Stimulated activated naive CD8-positive, alpha-beta T cell treated with anti-CD3 and anti-CD28 coated beads, Interleukin-15, Interleukin-2, amounts not matched to agents 100 ng/mL and 50 ng/mL, for 24 hours (primary cell): ENCODE results near the gene STUM.

Experiments used
- H3K27ac Mint-ChIP-seq: one replicate; pipeline ENCODE4 v1.8.0; 2021; ENCODE audit warnings: mild to moderate bottlenecking, mixed read lengths
- H3K27me3 Mint-ChIP-seq: one replicate; pipeline ENCODE4 v1.8.0; 2021; ENCODE audit warnings: mixed read lengths
- H3K36me3 Mint-ChIP-seq: one replicate; pipeline ENCODE4 v1.8.0; 2021; ENCODE audit warnings: low read depth, mixed read lengths
- H3K4me1 Mint-ChIP-seq: one replicate; pipeline ENCODE4 v1.8.0; 2021; ENCODE audit warnings: low read depth, mixed read lengths
- H3K4me3 Mint-ChIP-seq: one replicate; pipeline ENCODE4 v1.8.0; 2021; ENCODE audit warnings: mild to moderate bottlenecking, mixed read lengths
- H3K9me3 Mint-ChIP-seq: one replicate; pipeline ENCODE4 v1.8.0; 2021; ENCODE audit warnings: mixed read lengths

Gene STUM

GRCh38 chr1:226547754-226548191 is 791 bp upstream of the STUM start:
- Mint-ChIP-seq H3K4me3 (peak overlapping the region; percentile 23), H3K9me3 (no peaks in the 10 kb centered on the region)

GRCh38 chr1:226549094-226549936 is 751 bp downstream of the STUM start:
- peaks cover 16% of the 10 kb centered on the region for H3K4me1 Mint-ChIP-seq
- no peak overlapping the region for H3K27ac Mint-ChIP-seq
- H3K9me3 Mint-ChIP-seq, result no peaks in the 10 kb centered on the region
- H3K27me3 Mint-ChIP-seq, result peaks cover 57% of the 10 kb centered on the region
- H3K4me3 Mint-ChIP-seq, result peak overlapping the region; percentile 68
- no peaks in the 10 kb centered on the region for H3K36me3 Mint-ChIP-seq

More at GRCh38 chr1:226547754-226548191, 791 bp upstream of the STUM start:
- peaks cover 16% of the 10 kb centered on the region for H3K4me1 Mint-ChIP-seq
- no peak overlapping the region for H3K27ac Mint-ChIP-seq
- H3K27me3 Mint-ChIP-seq, result peaks cover 44% of the 10 kb centered on the region
- H3K36me3 Mint-ChIP-seq, result no peaks in the 10 kb centered on the region

- H3K27me3 Mint-ChIP-seq, result peaks cover 63% of the 10 kb centered on the region
- H3K4me3 Mint-ChIP-seq, result peak overlapping the region; percentile 68
- peaks cover 16% of the 10 kb centered on the region for H3K4me1 Mint-ChIP-seq
- H3K27ac Mint-ChIP-seq, result no peak overlapping the region
- H3K36me3 Mint-ChIP-seq, result no peaks in the 10 kb centered on the region
- no peaks in the 10 kb centered on the region for H3K9me3 Mint-ChIP-seq
These were observed 1.5 kb downstream of the STUM start for GRCh38 chr1:226549937-226550671.

DNA sequence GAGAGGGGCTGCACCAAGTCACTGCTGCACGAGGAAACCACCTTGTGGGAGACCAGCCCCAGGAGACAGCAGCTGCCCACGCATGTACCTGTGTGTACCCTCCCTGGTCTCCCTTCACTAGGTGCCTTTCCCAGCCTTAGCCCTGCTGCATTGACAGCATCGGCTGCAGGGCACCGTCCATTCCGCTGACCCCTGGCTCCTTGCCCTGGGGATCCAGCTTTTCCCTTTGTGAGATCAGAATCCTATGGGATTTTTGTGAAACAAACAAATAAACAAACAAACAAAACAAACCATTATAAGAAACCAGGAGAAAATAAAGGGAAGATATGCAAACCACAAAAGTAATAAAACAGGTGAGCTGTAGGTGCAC is 2.1 kb downstream of the STUM start:
- Mint-ChIP-seq H3K27ac (no peak overlapping the region), H3K36me3 (no peaks in the 10 kb centered on the region), H3K27me3 (peaks cover 67% of the 10 kb centered on the region), H3K9me3 (no peaks in the 10 kb centered on the region), H3K4me1 (peaks cover 16% of the 10 kb centered on the region), H3K4me3 (no peak overlapping the region)

DNA sequence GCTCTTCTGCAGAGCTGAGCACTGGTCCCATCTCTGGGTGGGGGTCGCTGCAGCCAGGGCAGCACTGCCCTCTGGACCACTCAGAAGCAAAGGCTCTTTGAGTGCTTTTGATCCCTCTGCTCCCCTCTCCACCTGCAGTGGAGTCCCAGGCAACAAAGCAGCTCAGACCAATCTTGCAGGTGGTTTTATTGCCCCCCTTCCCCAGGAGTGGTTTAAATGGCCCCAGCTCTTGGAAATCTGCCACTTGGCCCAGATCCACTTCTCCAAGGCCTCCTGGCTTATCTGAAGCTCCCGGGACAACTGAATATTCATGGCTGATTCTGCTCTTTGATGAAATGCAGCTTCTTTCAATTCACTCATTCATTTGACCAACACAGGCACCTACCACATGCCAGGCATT is 2.7 kb downstream of the STUM start:
- H3K36me3 Mint-ChIP-seq, result no peaks in the 10 kb centered on the region
- H3K4me1 Mint-ChIP-seq, result peaks cover 16% of the 10 kb centered on the region
- no peak overlapping the region for H3K27ac Mint-ChIP-seq
- no peaks in the 10 kb centered on the region for H3K9me3 Mint-ChIP-seq
- H3K4me3 Mint-ChIP-seq, result no peak overlapping the region
- H3K27me3 Mint-ChIP-seq, result peaks cover 65% of the 10 kb centered on the region

DNA sequence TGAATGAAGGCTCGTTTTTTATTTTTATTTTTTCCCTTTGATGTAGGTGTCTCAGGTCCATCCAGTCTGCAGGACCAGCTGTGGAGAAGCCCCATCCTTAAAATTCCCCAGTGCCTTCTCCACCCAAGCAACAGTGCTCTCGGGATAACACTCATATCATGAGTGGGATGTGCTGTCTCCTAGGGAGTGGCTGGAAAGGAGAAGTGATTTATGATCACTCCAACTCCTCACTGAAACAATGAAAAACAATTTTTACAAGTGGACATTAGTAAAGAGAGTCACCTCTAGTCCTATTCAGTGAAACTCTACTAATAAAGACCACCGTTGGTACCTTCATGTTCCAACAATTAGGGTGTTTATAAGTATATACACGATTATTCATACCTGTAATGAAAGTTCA is 3.5 kb downstream of the STUM start:
- peaks cover 16% of the 10 kb centered on the region for H3K4me1 Mint-ChIP-seq
- H3K36me3 Mint-ChIP-seq, result no peaks in the 10 kb centered on the region
- H3K27me3 Mint-ChIP-seq, result peaks cover 63% of the 10 kb centered on the region
- no peak overlapping the region for H3K27ac Mint-ChIP-seq
- no peaks in the 10 kb centered on the region for H3K9me3 Mint-ChIP-seq
- no peak overlapping the region for H3K4me3 Mint-ChIP-seq

- peaks cover 16% of the 10 kb centered on the region for H3K4me1 Mint-ChIP-seq
- no peak overlapping the region for H3K27ac Mint-ChIP-seq
- H3K36me3 Mint-ChIP-seq, result no peaks in the 10 kb centered on the region
- peaks cover 61% of the 10 kb centered on the region for H3K27me3 Mint-ChIP-seq
- H3K9me3 Mint-ChIP-seq, result no peaks in the 10 kb centered on the region
- H3K4me3 Mint-ChIP-seq, result no peak overlapping the region
These were observed 4.8 kb downstream of the STUM start for GRCh38 chr1:226553266-226553923.

DNA sequence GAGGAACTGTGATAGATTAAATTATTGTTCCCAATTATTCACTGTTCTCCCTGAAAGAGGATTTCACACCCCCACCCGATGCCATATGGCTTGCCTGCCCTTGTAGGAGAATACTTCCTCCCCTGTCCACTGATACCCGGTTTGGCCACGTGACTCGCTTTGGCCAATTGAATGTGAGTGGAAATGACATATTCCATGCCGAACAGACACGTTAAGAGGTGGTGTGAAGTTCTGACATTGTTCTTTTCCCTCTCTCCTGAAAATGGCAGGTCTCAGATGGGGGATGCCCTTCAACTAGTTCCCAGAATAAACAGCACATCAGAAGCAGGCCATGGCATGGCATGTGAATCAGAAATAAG is 5.3 kb downstream of the STUM start:
- Mint-ChIP-seq H3K4me3 (no peak overlapping the region), H3K27me3 (peaks cover 61% of the 10 kb centered on the region), H3K4me1 (peaks cover 16% of the 10 kb centered on the region), H3K27ac (no peak overlapping the region), H3K36me3 (no peaks in the 10 kb centered on the region), H3K9me3 (no peaks in the 10 kb centered on the region)

DNA sequence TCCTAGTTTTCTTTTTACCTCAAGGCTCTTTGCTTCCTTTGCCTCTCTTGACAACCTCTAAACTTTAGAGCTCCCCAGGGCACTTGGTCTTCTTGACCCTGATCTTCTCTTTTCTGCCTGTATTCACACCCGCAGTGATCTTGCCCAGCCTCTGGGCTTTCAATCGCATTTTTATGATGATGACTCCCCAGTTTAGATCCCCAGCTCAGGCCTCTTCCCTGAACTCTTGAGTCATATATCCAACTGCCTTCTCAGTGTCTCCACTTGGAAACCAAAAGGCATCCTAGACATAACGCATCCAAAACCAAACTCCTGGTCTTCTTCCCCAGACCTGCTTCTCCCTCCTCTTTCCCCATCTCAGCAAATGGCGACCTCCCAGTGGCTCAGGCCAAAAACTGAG is 6.5 kb downstream of the STUM start:
- peaks cover 54% of the 10 kb centered on the region for H3K27me3 Mint-ChIP-seq
- peaks cover 7% of the 10 kb centered on the region for H3K4me1 Mint-ChIP-seq
- no peak overlapping the region for H3K4me3 Mint-ChIP-seq
- H3K9me3 Mint-ChIP-seq, result no peaks in the 10 kb centered on the region
- no peak overlapping the region for H3K27ac Mint-ChIP-seq
- H3K36me3 Mint-ChIP-seq, result no peaks in the 10 kb centered on the region

DNA sequence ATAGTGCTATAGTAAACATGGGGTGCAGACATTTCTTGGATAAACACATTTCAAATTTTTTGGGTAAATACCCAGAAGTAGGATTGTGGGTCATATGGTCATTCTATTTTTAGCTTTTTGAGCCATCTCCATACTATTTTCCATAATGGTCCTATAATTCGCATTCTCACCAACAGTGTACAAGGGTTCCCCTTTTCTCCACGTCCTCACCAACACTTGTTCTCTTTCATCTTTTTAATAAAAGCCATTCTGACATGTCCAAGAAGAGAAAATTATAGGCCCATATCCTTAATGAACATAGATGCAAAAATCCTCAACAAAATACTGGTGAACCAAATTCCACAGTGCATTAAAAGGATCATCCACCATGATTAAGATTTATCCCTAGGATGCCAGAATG is 8.9 kb downstream of the STUM start:
- H3K4me1 Mint-ChIP-seq, result no peaks in the 10 kb centered on the region
- peaks cover 33% of the 10 kb centered on the region for H3K27me3 Mint-ChIP-seq
- H3K27ac Mint-ChIP-seq, result no peak overlapping the region
- H3K9me3 Mint-ChIP-seq, result no peaks in the 10 kb centered on the region
- H3K4me3 Mint-ChIP-seq, result no peak overlapping the region
- H3K36me3 Mint-ChIP-seq, result no peaks in the 10 kb centered on the region

GRCh38 chr1:226558036-226558650 is 9.6 kb downstream of the STUM start:
- H3K4me1 Mint-ChIP-seq, result no peaks in the 10 kb centered on the region
- H3K27me3 Mint-ChIP-seq, result peaks cover 26% of the 10 kb centered on the region
- H3K27ac Mint-ChIP-seq, result no peak overlapping the region
- no peak overlapping the region for H3K4me3 Mint-ChIP-seq
- no peaks in the 10 kb centered on the region for H3K36me3 Mint-ChIP-seq
- H3K9me3 Mint-ChIP-seq, result no peaks in the 10 kb centered on the region

- Mint-ChIP-seq H3K9me3 (no peaks in the 10 kb centered on the region), H3K4me1 (no peaks in the 10 kb centered on the region), H3K36me3 (no peaks in the 10 kb centered on the region), H3K27ac (no peak overlapping the region), H3K4me3 (no peak overlapping the region), H3K27me3 (peaks cover 7% of the 10 kb centered on the region)
These were observed 11.7 kb downstream of the STUM start for GRCh38 chr1:226560243-226560642.

GRCh38 chr1:226562989-226563388 is 14.4 kb downstream of the STUM start:
- H3K36me3 Mint-ChIP-seq, result no peaks in the 10 kb centered on the region
- H3K27ac Mint-ChIP-seq, result no peak overlapping the region
- H3K27me3 Mint-ChIP-seq, result peaks cover 16% of the 10 kb centered on the region
- H3K4me3 Mint-ChIP-seq, result no peak overlapping the region
- H3K9me3 Mint-ChIP-seq, result no peaks in the 10 kb centered on the region
- no peaks in the 10 kb centered on the region for H3K4me1 Mint-ChIP-seq

GRCh38 chr1:226563666-226564065 is 15.1 kb downstream of the STUM start:
- H3K27ac Mint-ChIP-seq, result no peak overlapping the region
- H3K4me3 Mint-ChIP-seq, result no peak overlapping the region
- no peaks in the 10 kb centered on the region for H3K4me1 Mint-ChIP-seq
- H3K27me3 Mint-ChIP-seq, result peaks cover 16% of the 10 kb centered on the region
- no peaks in the 10 kb centered on the region for H3K36me3 Mint-ChIP-seq
- H3K9me3 Mint-ChIP-seq, result no peaks in the 10 kb centered on the region

- Mint-ChIP-seq H3K27ac (no peak overlapping the region), H3K4me3 (no peak overlapping the region), H3K27me3 (peaks cover 16% of the 10 kb centered on the region), H3K4me1 (no peaks in the 10 kb centered on the region), H3K36me3 (no peaks in the 10 kb centered on the region), H3K9me3 (no peaks in the 10 kb centered on the region)
These were observed 16.9 kb downstream of the STUM start for GRCh38 chr1:226565476-226565875.
